SU-DHL-6 (cell line): ENCODE results near the gene CRYBG1.

ENCODE experiments used
- H2AFZ ChIP-seq: fragments of 200-600 bp; sonication (generic); 2 replicates; pipeline ENCODE4 v1.6.1; 2014; ENCODE audit warnings: low read depth, mild to moderate bottlenecking, moderate library complexity, mixed read lengths, antibody characterized with exemption, low read length; ENCODE audit not compliant: severe bottlenecking
- H3F3A ChIP-seq: fragments of 200-600 bp; shearing (Covaris generic); 2 replicates; pipeline ENCODE4 v1.6.0; 2016; ENCODE audit warnings: antibody characterized with exemption, mild to moderate bottlenecking; ENCODE audit not compliant: insufficient read depth
- H3K27ac ChIP-seq: fragments of 200-600 bp; sonication (generic); 2 replicates; pipeline ENCODE4 v1.5.1; 2016; ENCODE audit warnings: low read depth, mild to moderate bottlenecking, low read length, moderate library complexity, mixed read lengths
- H3K27me3 ChIP-seq: fragments of 200-600 bp; sonication (generic), shearing (Covaris generic); 2 replicates; pipeline ENCODE4 v1.6.0; 2014; ENCODE audit warnings: mild to moderate bottlenecking, low read length
- H3K36me3 ChIP-seq: fragments of 200-600 bp; sonication (generic); 2 replicates; pipeline ENCODE4 v1.6.1; 2014; ENCODE audit warnings: mild to moderate bottlenecking, low read length, mixed read lengths
- H3K4me2 ChIP-seq: fragments of 300-600, 200-600 bp; shearing (Covaris generic), sonication (generic); 2 replicates; pipeline ENCODE4 v1.6.0; 2014; ENCODE audit warnings: low read length, low read depth, mild to moderate bottlenecking; ENCODE audit not compliant: poor library complexity, severe bottlenecking
- H3K4me3 ChIP-seq: fragments of 200-600 bp; sonication (generic); 2 replicates; pipeline ENCODE4 v1.5.1; 2014; ENCODE audit warnings: antibody characterized with exemption, low read length, mild to moderate bottlenecking, mixed read lengths; ENCODE audit not compliant: insufficient read depth, poor library complexity, severe bottlenecking
- H3K79me2 ChIP-seq: fragments of 200-600 bp; sonication (generic); 2 replicates; pipeline ENCODE4 v1.6.1; 2014; ENCODE audit warnings: mild to moderate bottlenecking, low read length, moderate library complexity; ENCODE audit not compliant: insufficient read depth
- H3K9ac ChIP-seq: fragments of 200-600 bp; sonication (generic); 2 replicates; pipeline ENCODE4 v1.7.0; 2014; ENCODE audit warnings: mild to moderate bottlenecking, low read length
- H3K9me2 ChIP-seq: fragments of 200-600 bp; sonication (generic); replicated peaks from 2 replicates; pipeline ENCODE4 v1.6.1; 2014; ENCODE audit warnings: low read length; ENCODE audit not compliant: insufficient read depth
- H3K9me3 ChIP-seq: fragments of 200-600 bp; sonication (generic); 2 replicates; pipeline ENCODE4 v1.6.1; 2014; ENCODE audit warnings: low read length, mixed read lengths; ENCODE audit not compliant: insufficient read depth
- H4K20me1 ChIP-seq: fragments of 200-600 bp; sonication (generic); 2 replicates; pipeline ENCODE4 v1.6.1; 2014; ENCODE audit warnings: low read depth, mild to moderate bottlenecking, antibody characterized with exemption, low read length, moderate library complexity, mixed read lengths
- CTCF ChIP-seq: fragments of 200-600 bp; sonication (generic); IDR thresholded peaks from one replicate; pipeline ENCODE4 v1.5.1; 2017; ENCODE audit warnings: antibody characterized with exemption, mild to moderate bottlenecking, low read length, moderate library complexity; ENCODE audit not compliant: insufficient read depth, poor library complexity, severe bottlenecking
- EZH2phosphoT487 ChIP-seq: fragments of 200-600 bp; sonication (generic), shearing (Covaris generic); conservative IDR thresholded peaks from 2 replicates; pipeline ENCODE4 v1.6.1; 2018; ENCODE audit warnings: mild to moderate bottlenecking, antibody characterized with exemption, low read length, moderate library complexity, mixed read lengths

Gene CRYBG1

GRCh38 chr6:106549521-106549920 lies 189.0 kb downstream of the CRYBG1 start:
- Histone ChIP-seq H3K36me3 (peaks cover 66% of the 10 kb centered on the region), H3K9me2 (no peaks in the 10 kb centered on the region), H3K9me3 (no peaks in the 10 kb centered on the region), H3F3A (0 out of 2 replicates have a peak, but pooled peaks cover 10% of the 10 kb centered on the region), H2AFZ (no peak overlapping the region), H3K4me3 (no peak overlapping the region), H3K9ac (no peak overlapping the region), H3K4me2 (no peak overlapping the region), H4K20me1 (no peaks in the 10 kb centered on the region), H3K27me3 (no peaks in the 10 kb centered on the region), H3K79me2 (no peaks in the 10 kb centered on the region; the same call in 1 of the 2 replicates), H3K27ac (no peak overlapping the region)
- TF ChIP-seq CTCF (no peak), EZH2phosphoT487 (no peak)

- H2AFZ ChIP-seq = no peak overlapping the region
- H3K9me3 ChIP-seq = no peaks in the 10 kb centered on the region
- no peaks in the 10 kb centered on the region; the same call in 1 of the 2 replicates for H3K79me2 ChIP-seq
- no peak for TF ChIP-seq CTCF
- TF ChIP-seq EZH2phosphoT487 = no peak
- no peaks in the 10 kb centered on the region for H3K9me2 ChIP-seq
- H3F3A ChIP-seq = 0 out of 2 replicates have a peak, but pooled peaks cover 18% of the 10 kb centered on the region
- H3K4me2 ChIP-seq = no peak overlapping the region
- H3K9ac ChIP-seq = no peak overlapping the region
- H3K4me3 ChIP-seq = no peak overlapping the region
- peaks cover 57% of the 10 kb centered on the region for H3K36me3 ChIP-seq
- H4K20me1 ChIP-seq = no peaks in the 10 kb centered on the region
- no peak overlapping the region for H3K27ac ChIP-seq
- no peaks in the 10 kb centered on the region for H3K27me3 ChIP-seq
Observed at GRCh38 chr6:106551155-106551554, 190.6 kb downstream of the CRYBG1 start.

- Histone ChIP-seq H3K27me3 (no peaks in the 10 kb centered on the region), H3K27ac (no peak overlapping the region), H4K20me1 (no peaks in the 10 kb centered on the region), H3K36me3 (peaks cover 54% of the 10 kb centered on the region), H3F3A (peaks cover 15% of the 10 kb centered on the region; the same call in 1 of the 2 replicates), H3K9me3 (no peaks in the 10 kb centered on the region), H3K79me2 (no peaks in the 10 kb centered on the region; the same call in 1 of the 2 replicates), H3K9me2 (no peaks in the 10 kb centered on the region), H3K9ac (no peak overlapping the region), H2AFZ (no peak overlapping the region), H3K4me3 (no peak overlapping the region), H3K4me2 (no peak overlapping the region)
- TF ChIP-seq CTCF (no peak), EZH2phosphoT487 (no peak)
Observed at GRCh38 chr6:106553440-106553839, 192.9 kb downstream of the CRYBG1 start.
